Colon (tissue), 2 donors: ENCODE data around the gene GATA6.
A peak's percentile ranks its signal among the peaks of the same experiment; 100 is the strongest.
"Not testable (repeated sequence)": the region's sequence is repeated elsewhere in the genome, so short reads cannot be mapped to it uniquely, and the experiment has no call there.

Experiments
- FAIRE-seq: peaks from 2 replicates; lab custom pipeline; 2012; peaks lifted over from hg19 to GRCh38; lab: Jason Lieb, UNC
- donor health status: control.
- donor health status: control.

The GATA6 gene

GRCh38 chr18:22182884-22183697 lies 13.7 kb downstream of the GATA6 start:
- FAIRE-seq: peak; percentile 75

- FAIRE-seq: no peak
Measured at GRCh38 chr18:22183698-22184170, 14.3 kb downstream of the GATA6 start.

- not testable (repeated sequence) for FAIRE-seq
Measured at GRCh38 chr18:22184573-22184972, 15.2 kb downstream of the GATA6 start.

GRCh38 chr18:22185273-22185672 lies 15.9 kb downstream of the GATA6 start:
- FAIRE-seq: no peak

GRCh38 chr18:22185771-22186386 lies 16.5 kb downstream of the GATA6 start:
- no peak for FAIRE-seq

- no peak for FAIRE-seq
Measured at GRCh38 chr18:22186484-22186971, 17.1 kb downstream of the GATA6 start.

GRCh38 chr18:22188559-22189267 lies 19.3 kb downstream of the GATA6 start:
- no peak for FAIRE-seq

GRCh38 chr18:22189449-22190166 lies 20.2 kb downstream of the GATA6 start:
- no peak for FAIRE-seq

- no peak for FAIRE-seq
Measured at GRCh38 chr18:22191346-22191695, 21.9 kb downstream of the GATA6 start.

GRCh38 chr18:22191923-22192322 lies 22.5 kb downstream of the GATA6 start:
- FAIRE-seq: no peak

- no peak for FAIRE-seq
Measured at GRCh38 chr18:22193466-22193865, 24.1 kb downstream of the GATA6 start.

- no peak for FAIRE-seq
Measured at GRCh38 chr18:22194151-22194598, 24.8 kb downstream of the GATA6 start.

- no peak for FAIRE-seq
Measured at GRCh38 chr18:22195052-22195451, 25.7 kb downstream of the GATA6 start.

- not testable (repeated sequence) for FAIRE-seq
Measured at GRCh38 chr18:22196943-22197342, 27.6 kb downstream of the GATA6 start.

GRCh38 chr18:22197668-22198067 lies 28.3 kb downstream of the GATA6 start:
- no peak for FAIRE-seq

GRCh38 chr18:22198163-22198562 lies 28.8 kb downstream of the GATA6 start:
- no peak for FAIRE-seq

GRCh38 chr18:22199005-22199404 lies 29.6 kb downstream of the GATA6 start:
- no peak for FAIRE-seq

- no peak for FAIRE-seq
Measured at GRCh38 chr18:22200611-22201225, 31.3 kb downstream of the GATA6 start.

GRCh38 chr18:22203035-22203434 lies 33.6 kb downstream of the GATA6 start:
- FAIRE-seq: no peak

- FAIRE-seq: no peak
Measured at GRCh38 chr18:22203536-22204213, 34.3 kb downstream of the GATA6 start.

GRCh38 chr18:22204214-22204536 lies 34.8 kb downstream of the GATA6 start:
- no peak for FAIRE-seq
